ENCODE data around the gene RRP1.

RRP1 gene

GRCh38 chr21:43800566-43800965 lies 11.2 kb downstream of the RRP1 start:
- H3K36me3 ChIP-seq (ENCODE audit: low read depth) = peaks cover 73% of the 10 kb centered on the region
- no peak for TF ChIP-seq CTCF (IDR thresholded peaks at IDR 0.05; ENCODE audit: poor library complexity, severe bottlenecking)

GRCh38 chr21:43801006-43801783 lies 11.8 kb downstream of the RRP1 start:
- Histone ChIP-seq H3K36me3 (ENCODE audit: low read depth) (peaks cover 70% of the 10 kb centered on the region), H3K4me3 (ENCODE audit: severe bottlenecking) (no peak overlapping the region), H3K9me3 (ENCODE audit: severe bottlenecking) (no peaks in the 10 kb centered on the region), H3K27ac (ENCODE audit: poor library complexity, severe bottlenecking) (no peak overlapping the region), H3K4me1 (ENCODE audit: insufficient read depth, poor library complexity, severe bottlenecking) (no peaks in the 10 kb centered on the region), H3K27me3 (ENCODE audit: insufficient read depth, poor library complexity, severe bottlenecking) (no peaks in the 10 kb centered on the region)
- no peak for TF ChIP-seq CTCF (IDR thresholded peaks at IDR 0.05; ENCODE audit: poor library complexity, severe bottlenecking)
- no peak for ATAC-seq (ENCODE audit: low read depth)
- no peak for DNase-seq (ENCODE audit: low spot score)

More at GRCh38 chr21:43800566-43800965, 11.2 kb downstream of the RRP1 start:
- Histone ChIP-seq H3K9me3 (ENCODE audit: severe bottlenecking) (no peaks in the 10 kb centered on the region), H3K27ac (ENCODE audit: poor library complexity, severe bottlenecking) (no peak overlapping the region), H3K4me1 (ENCODE audit: insufficient read depth, poor library complexity, severe bottlenecking) (no peaks in the 10 kb centered on the region), H3K4me3 (ENCODE audit: severe bottlenecking) (no peak overlapping the region), H3K27me3 (ENCODE audit: insufficient read depth, poor library complexity, severe bottlenecking) (no peaks in the 10 kb centered on the region)
- ATAC-seq (ENCODE audit: low read depth) = no peak
- no peak for DNase-seq (ENCODE audit: low spot score)

GRCh38 chr21:43802713-43803313 lies 13.4 kb downstream of the RRP1 start:
- H3K27me3 ChIP-seq (ENCODE audit: insufficient read depth, poor library complexity, severe bottlenecking) = no peaks in the 10 kb centered on the region
- H3K9me3 ChIP-seq (ENCODE audit: severe bottlenecking) = no peaks in the 10 kb centered on the region
- TF ChIP-seq CTCF (IDR thresholded peaks at IDR 0.05; ENCODE audit: poor library complexity, severe bottlenecking) = no peak
- H3K4me3 ChIP-seq (ENCODE audit: severe bottlenecking) = no peak overlapping the region
- DNase-seq (ENCODE audit: low spot score) (no peak), ATAC-seq (ENCODE audit: low read depth) (no peak)
- H3K4me1 ChIP-seq (ENCODE audit: insufficient read depth, poor library complexity, severe bottlenecking) = no peaks in the 10 kb centered on the region
- H3K36me3 ChIP-seq (ENCODE audit: low read depth) = peaks cover 53% of the 10 kb centered on the region
- H3K27ac ChIP-seq (ENCODE audit: poor library complexity, severe bottlenecking) = no peak overlapping the region

- DNase-seq (ENCODE audit: low spot score) (peak; percentile 60), ATAC-seq (ENCODE audit: low read depth) (no peak; the same call in 2 of the 3 replicates)
- Histone ChIP-seq H3K27me3 (ENCODE audit: insufficient read depth, poor library complexity, severe bottlenecking) (no peaks in the 10 kb centered on the region), H3K36me3 (ENCODE audit: low read depth) (peaks cover 45% of the 10 kb centered on the region), H3K27ac (ENCODE audit: poor library complexity, severe bottlenecking) (no peak overlapping the region), H3K9me3 (ENCODE audit: severe bottlenecking) (no peaks in the 10 kb centered on the region), H3K4me3 (ENCODE audit: severe bottlenecking) (no peak overlapping the region), H3K4me1 (ENCODE audit: insufficient read depth, poor library complexity, severe bottlenecking) (no peaks in the 10 kb centered on the region)
- TF ChIP-seq CTCF (IDR thresholded peaks at IDR 0.05; ENCODE audit: poor library complexity, severe bottlenecking) = no peak
These were observed 14.4 kb downstream of the RRP1 start for GRCh38 chr21:43803558-43804300.
